GM18907 (cell line): ENCODE measurements around the gene MAD1L1.
"Not testable (repeated sequence)": the region's sequence is repeated elsewhere in the genome, so short reads cannot be mapped to it uniquely, and the experiment has no call there.

Experiments
- ATAC-seq: cut with Tn5 transposase; IDR thresholded peaks from one replicate; pipeline ENCODE4 v1.9.1; 2021; ENCODE audit warnings: mild to moderate bottlenecking, moderate library complexity; ENCODE audit not compliant: unreplicated experiment

MAD1L1 gene

DNA sequence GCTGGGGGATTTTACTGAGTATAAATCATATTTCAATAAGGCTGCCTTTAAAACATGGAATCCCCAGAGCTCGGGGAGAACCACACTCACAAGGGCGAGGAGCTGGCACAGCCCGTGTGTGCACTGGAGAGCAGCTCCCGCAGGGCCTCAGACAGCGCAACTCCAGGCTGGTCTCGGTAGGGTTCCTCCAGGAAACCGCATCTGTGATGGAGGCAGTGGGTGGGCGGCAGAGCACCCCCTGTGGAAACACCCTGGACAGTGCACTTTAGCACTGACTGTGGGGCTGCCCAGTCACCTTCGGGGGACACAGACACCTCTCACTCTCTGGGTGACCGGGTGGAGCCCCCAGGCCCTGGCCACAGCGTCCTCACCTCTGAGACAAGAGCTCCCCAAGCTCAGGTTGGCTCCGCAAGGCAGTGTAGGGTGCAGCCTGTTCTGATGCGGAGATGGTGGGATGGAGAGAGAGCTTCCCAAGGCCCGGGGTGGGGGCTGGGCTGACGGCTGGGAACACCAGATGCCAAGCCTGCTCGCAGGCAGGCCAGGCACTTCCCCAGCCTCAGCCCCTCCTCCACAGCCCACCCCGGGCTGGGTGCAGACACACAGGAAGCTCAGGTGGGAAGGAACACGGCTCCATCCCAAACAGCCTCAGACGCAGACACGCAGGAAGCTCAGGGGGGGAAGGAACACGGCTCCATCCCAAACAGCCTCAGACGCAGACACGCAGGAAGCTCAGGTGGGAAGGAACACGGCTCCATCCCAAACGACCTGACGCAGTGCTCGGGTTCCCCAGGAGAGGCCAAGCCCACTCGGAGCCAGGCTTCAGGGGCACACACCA, 224.4 kb downstream of the MAD1L1 start:
- ATAC-seq, result no peak

DNA sequence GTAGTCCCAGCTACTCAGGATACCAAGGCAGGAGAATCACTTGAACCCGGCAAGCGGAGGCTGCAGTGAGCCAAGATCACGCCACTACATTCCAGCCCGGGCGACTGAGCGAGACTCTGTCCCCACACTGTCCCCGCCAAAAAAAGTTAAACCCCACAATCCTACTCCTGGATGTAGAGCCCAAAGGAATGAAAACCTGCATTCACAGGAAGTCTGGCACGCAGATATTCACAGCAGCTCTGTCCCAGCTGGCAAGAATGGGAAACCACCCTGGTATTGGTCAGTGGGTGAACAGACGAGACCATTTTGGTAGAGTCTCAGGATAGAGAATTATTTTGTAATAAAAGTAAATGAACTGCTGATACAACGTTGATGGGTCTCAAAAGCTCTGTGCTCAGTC, 225.2 kb downstream of the MAD1L1 start:
- ATAC-seq, result no peak

DNA sequence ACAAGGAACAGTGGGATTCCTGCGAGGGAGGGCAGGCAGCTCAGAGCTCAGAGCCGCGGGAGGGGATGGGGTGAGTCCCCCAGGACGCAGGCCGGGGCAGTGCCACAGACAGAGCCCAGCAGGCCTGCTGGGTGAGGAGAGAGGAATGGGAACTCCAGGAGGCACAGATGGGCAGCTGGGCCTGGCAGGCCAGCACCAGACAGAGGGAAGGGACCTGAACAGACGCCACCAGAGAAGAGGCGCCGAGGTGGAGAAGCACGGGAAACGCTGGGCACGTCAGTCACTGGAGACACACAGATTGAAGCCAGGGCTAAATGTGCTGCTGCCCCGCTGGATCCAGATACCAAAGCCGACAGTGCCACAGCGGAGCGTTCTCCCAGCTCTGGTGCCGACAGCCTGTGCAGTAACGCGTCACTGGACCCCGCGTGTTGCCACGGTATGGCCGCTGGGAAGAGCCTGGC, 225.8 kb downstream of the MAD1L1 start:
- ATAC-seq, result no peak

DNA sequence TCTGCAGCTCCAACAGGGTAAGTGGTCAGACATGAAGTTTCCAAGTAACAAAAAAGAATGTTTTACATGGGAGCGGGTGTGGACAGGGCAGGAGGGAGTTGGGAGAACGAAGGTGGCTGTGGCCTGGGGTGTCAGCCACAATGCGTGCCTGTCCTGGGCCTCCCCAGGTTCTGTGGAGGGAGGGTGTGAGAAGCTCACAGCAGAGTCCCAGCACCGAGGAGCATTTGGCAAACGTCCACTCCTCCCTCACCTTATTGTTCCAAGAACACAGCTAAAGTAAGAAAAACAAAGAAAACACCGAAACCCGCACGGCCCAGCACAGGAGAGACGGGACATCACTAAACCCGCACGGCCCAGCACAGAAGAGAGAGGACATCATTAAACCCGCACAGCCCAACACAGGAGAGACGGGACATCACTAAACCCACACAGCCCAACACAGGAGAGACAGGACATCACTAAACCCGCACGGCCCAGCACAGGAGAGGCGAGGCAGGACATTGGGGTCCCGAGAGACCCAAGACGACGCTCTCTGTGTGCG, 226.4 kb downstream of the MAD1L1 start:
- ATAC-seq, result no peak

DNA sequence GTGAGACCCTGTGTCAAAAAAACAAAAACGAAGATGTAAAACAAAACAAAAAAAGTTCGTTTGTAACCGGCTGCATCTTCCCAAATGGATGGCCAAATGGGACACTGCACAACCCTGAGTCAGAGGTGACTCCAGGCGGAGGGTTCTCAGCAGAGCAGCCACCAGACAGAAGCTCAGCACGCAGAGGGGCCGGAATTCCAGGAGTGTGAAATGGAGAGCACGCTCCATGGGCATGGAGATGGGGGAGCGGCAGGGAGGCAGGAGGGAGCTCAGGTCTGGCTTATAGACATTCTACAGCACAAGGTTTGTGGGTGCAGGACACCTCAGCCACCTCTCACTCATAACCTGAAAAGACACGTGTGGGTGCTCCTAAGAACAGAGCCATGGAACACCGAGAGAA, 227.0 kb downstream of the MAD1L1 start:
- no peak for ATAC-seq

DNA sequence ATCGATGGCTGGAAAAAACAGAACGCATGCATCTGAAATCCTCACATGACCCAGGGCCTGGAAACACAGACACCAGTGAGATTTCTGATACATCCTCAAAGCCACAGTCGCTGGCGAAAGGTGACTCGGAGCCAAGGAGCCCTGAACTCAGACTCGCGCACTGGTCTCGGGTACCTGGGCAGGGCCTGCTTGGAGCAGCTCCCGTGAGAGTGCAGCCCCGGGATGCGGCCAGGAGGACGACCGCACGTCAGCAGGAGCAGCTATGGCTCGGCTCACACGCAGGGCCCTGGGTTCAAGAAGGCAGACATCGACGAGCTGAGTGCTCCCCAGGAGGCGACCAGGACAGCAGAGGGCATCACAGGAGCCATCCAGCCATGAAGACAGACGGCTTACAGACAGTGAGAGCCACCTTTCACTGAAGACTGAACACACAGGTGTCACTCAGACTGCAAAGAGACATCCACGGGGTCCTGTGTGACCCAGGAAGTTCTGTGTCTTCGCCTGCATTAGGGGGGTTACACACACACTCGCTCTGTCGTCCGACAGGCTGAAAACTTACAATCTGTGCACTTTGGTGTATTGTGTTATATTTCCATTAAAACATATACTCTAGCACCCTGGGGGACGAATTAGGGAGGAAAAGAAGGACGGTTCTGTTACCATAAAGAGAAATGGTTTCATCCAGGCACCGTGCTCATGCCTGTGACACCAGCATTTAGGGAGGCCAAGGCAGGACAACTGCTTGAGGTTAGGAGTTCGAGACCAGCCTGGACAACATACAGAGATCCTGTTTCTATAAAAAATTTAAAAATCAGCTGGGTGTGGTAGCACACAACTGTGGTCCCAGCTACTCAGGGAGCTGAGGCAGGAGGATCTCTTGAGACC, 227.7 kb downstream of the MAD1L1 start:
- no peak for ATAC-seq

DNA sequence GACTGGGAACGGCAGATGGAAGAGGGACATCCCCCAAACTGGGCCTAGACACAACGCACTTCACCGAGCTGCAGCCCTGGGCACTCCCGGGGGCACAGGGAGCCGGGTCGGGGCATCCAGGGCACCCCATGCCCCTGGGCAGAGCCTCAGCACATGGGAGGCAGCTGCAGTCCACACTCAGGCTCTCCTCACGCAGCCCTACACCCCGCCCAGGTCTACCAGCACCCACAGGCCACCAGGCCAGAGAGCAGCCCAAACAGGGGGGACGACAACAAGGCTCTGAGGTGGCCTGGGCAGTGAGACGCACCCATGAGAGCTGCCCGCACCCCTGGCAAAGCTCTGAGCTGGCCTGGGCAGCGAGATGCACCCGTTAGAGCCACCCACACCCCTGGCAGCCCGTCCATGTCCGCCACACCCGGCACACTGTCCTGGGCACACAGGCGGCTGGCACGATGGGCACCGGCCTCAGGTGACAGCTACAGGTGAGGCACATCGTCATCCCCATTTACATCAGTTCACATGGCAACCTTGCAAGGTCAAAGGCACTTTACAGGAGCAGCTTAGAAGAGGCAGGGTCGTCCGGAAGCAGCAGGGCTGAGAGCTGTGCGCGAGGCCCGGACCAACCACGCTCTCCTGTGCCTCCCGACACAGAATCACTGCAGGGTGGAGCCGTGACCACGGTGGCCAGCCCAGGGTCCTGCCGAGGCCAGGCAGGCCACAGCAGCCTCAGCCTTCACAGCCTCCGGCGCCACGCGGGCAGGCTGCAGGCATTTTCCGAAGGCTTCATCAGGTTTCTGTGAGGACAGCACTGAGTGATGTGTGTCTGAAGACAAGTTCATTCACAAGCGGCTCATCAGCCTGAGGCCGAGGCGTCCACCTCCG, 228.6 kb downstream of the MAD1L1 start:
- no peak for ATAC-seq

DNA sequence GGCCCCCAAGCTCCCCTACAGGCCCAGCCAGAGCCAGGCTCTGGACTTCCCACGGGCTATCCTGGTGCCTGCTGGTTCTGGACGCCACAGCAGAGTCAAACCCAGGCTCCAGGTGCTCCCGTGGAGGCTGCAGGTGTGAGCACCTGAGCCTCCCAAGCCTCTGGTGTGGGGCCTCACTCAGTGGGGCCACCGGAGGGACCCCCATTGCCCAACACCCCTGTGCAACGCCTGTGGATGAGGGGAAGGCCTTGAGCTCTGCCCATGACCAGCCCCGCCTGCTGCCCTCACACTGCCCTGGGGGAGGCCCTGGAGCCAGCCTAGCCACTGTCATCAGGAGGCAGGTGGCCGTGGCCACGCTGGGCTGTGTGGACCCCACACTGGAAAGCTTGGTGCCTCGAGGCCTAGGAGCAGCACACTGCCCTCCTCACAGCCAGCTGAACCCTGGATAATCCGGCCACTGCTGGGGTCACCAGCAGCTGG, 229.3 kb downstream of the MAD1L1 start:
- ATAC-seq, result no peak

DNA sequence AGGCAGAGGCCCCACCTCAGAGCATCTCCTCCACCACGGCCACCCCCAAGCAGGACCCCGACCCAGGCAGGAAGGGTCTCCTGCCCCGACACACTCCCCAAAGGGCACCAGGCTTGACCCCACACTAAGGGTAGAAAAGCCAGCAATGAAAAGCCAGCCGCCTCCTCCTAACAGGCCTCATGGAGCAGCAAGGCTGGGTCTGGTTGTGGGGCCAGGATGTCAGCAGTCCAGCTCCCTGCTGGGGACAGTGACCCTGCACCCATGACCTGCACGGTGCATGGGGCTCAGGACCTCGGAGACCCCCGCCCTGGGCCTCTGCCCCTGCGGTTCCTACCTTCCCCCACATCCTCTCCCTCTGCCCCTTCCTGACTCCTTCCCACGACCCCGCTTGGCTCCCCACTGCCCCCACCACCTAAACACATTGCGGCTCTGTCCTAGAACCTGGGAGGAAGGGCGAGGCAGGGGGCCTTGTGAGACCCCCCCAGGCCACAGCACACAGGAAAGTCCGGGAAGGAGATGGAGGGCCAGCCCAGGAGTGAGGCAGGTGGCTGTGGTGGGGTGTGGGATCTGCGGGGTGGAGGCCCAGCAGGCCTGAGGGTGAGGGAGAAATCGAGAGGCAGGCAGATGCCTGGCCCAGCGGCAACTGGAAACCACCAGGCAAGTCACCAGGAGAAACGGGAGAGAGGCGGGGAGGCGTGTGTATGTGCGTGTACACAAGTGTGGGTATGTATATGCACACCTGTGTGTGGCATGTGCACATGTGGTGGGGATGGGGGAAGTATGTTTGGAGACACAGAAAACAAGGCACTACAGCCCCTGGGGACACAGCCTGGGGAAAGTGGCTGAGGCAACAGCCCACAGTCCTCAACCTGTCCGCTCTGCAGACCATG, 229.9 kb downstream of the MAD1L1 start:
- no peak for ATAC-seq

DNA sequence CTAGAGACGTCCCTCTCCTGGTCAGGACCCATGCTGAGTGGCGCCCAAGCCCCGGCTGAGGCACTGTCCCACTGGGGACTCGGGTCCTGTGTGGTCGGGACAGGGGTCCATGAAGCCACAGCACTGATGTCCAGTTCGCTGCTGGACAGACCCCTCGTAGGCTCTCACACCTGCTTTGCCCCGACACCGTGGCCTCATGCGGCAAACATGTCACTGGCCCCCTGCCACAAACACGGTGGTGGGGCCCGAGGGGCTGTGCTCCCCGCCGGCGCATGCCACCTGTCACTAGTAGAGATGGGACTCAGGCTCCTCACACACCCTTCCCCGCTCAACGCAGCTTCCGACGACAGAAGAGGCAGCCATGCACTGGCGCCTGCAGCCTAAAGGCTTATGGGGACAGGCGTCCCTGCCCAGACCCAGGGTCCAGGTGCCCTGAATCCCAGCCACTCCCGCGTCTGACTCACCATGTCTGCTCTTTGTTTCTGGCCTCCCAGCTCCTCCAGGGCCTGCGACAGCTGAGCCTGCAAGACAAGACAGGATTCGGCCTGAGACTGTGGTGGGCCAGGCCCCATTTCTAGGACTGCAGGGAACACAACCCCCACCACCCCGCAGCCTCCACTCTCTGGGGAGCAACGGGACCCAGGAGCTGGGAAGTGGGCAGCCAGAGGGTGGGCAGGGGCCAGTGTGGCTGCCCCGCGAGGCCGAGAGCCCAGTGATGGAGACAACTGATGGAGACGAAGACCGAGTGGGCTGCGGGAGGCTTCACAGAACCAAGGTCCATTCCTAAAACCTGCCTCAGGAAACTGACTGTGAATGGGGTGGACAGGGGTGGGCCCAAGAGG, 230.9 kb downstream of the MAD1L1 start:
- no peak for ATAC-seq

DNA sequence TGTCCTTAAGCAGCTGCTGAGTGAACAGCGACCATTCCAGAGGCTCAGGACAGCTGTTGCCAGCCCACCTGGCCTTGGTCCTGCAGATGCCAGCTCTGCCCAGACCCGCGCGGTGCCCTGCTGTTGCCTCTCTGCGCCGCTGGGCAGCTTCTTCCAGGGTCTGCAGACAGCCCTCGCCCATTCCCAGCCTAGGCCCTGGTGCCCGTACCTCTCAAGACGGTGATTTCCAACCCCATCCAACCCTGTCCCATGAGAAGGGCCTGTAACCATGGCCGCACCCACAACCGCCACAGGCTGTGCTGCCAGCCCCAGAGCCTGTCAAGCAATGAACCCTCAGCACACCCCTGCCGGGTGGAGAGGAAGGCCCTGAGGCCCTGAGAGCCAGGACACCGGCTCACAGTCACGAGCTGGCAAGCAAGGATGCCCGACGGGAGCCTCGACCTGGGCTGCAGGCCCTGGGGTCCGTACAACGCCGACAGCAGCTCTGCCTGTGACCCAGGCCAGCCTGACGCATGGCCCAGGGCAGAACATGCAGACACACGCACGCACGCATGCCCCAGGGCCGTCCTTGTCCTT, 231.9 kb downstream of the MAD1L1 start:
- ATAC-seq, result no peak

DNA sequence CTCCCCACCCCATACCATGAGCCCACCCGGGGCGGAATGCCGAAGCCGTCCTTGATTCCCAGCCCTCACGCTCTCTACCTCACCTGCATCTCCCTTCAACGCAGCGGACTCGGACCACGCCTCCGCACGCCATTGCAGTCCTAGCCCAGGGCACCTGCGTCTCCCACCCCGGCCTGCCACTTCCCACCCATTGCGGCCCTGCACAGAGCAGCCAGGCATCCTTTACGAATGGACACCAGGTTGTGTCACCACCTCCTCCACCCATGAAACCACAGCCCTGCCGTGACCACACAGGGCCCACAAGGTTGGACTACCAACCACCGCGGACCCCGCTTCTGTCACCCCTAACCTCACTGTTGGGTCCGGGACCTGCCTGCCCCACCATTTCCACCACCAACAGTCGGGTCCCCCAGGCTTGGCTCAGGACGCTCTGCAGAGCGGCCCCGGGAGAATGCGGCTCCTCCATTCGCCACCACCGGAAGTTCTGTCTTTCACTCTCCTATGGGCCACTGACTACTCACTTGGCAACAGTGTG, 232.5 kb downstream of the MAD1L1 start:
- ATAC-seq, result no peak

DNA sequence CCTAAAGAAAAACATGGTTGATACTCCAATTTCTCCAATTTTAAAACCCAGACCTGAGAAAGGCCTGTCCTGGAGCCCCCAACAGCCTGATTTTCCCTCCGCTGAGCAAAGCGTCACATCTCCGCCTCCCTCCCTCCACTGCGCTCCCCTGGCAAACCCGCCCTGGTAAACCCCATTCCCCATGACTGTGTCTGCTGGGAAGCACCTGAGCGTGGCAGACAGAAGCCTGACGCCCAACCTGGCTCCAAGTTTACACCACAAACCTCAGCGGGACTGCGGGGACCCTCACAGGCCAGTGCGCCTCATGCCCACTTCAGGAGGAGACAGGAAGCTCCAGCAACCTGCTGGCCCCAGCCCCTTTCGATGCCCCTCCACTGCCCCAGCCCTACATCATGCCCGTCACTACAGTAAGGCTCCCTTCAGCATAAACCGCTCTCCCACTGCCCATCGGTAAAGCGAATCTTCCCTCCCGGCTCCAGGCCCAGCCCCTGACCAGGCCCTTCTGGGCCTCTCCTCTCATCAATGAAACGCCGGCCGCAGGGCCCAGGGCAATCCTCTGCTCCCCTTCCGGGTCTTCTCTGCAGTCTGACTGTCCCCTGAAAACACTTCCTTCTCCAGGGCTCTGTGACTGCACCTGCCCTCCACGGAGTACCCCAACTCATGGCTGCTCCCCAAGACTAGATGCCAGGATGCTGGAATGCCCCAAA, 233.3 kb downstream of the MAD1L1 start:
- ATAC-seq, result no peak

DNA sequence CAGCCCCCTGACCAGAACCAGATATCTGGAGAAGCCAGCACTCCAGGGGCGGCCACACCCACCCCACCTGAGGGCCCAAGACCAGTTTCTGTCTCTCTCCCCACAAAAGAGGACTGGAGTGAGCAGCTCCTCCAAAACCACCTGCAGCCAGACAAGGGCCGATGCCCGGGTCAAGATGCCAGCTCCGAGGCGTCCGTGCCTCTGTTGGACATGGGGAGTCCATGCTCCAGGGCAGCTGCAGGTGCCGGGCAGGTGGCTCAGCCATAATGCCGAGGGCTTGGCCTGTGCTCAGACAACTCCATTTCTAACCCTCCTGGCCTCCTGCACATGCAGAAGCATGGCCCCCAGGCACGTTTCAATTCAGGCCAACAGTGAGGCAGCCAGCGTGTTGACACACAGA, 234.6 kb downstream of the MAD1L1 start:
- ATAC-seq, result no peak

DNA sequence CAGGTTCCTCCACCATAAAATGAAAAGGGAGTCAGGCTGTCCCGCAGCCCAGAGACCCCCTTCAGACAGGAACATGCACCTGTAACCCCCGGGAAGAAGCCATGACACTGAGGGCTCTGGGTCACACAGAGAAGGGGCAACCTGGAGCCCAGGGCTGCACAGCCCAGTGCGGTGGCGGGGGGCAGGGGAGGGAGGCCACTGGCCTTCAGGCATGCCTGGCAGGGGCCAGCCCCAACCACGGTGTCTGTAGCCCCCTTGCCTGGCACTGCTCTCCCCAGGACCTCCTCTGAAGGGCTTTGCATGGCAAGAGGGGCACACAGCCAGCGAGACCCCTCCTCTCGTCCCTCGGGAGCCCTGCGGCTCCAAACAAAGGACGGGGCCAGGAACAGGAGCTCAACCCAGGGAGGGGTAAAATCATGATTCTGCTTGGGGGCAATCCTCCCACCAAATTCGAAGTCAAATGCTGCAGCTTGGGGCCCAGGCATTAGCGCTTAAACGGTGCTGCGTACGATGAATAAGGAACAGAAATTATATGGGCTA, 235.1 kb downstream of the MAD1L1 start:
- ATAC-seq, result no peak

DNA sequence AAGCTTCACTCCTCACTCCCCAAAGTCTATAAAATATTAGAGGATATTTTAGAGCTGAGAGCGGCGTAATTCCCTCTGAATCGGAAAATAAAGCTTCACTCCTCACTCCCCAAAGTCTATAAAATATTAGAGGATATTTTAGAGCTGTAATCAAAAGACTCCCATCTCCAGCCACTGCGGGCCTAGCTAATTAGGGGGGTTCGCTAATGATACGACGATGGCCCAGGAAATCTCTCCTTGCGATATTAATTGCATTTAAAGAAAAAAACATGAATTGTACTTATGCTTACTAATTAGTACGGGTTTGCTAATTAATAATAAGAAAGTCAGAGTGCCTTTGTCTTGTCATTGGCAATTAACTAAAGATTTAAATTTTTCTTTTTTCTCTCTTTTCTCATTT, 235.9 kb downstream of the MAD1L1 start:
- ATAC-seq, result no peak

DNA sequence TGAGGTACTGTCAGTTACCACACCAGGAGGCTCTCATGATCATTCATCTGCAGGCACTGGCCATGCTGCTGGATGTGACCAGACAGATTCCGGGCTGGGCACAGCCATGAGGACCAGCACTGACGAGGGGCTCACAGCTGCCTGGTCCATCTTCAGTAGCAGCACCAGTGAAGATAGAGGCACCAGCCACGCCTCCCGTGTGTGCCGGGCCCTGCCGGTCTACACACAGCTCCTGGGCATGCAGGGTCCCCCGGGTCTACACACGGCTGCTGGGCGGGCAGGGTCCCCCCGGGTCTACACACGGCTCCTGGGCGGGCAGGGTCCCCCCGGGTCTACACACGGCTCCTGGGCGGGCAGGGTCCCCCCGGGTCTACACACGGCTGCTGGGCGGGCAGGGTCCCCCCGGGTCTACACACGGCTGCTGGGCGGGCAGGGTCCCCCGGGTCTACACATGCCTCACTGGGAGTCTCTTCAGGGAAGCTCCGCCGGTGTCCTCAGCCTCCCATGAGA, 236.8 kb downstream of the MAD1L1 start:
- not testable (repeated sequence) for ATAC-seq
